ENCODE measurements around the gene DSC3.

- TF ChIP-seq CTCF (IDR thresholded peaks at IDR 0.05; ENCODE audit: borderline replicate concordance, extremely low read depth, low read length, poor library complexity, severe bottlenecking): no peak
- no peak for TF ChIP-seq EZH2 (IDR thresholded peaks at IDR 0.05; ENCODE audit: borderline replicate concordance, low read depth, low read length, severe bottlenecking)
Observed at GRCh38 chr18:31042084-31042405, 497 bp downstream of the DSC3 start.

All from DND-41 (cell line).